ENCODE measurements around the gene ITIH5.
"Not testable (repeated sequence)": the region's sequence is repeated elsewhere in the genome, so short reads cannot be mapped to it uniquely, and the experiment has no call there.

Gene ITIH5

GRCh38 chr10:7666253-7667023 lies at the start of gene ITIH5:
Gene ITIH5, minus strand, starts transcription at chr10:7666966. Its CDS starts 74 bp downstream, at chr10:7666892.
- TF ChIP-seq CTCF (IDR thresholded peaks at IDR 0.05; ENCODE audit: control insufficient read depth, insufficient read depth, low read depth, low read length, missing control alignments) = no peak
- no peak within 1 kb of the TSS for H3K4me3 ChIP-seq (ENCODE audit: control insufficient read depth, low read depth, low read length)
- DNase-seq (ENCODE audit: low read depth) = no peak

GRCh38 chr10:7715515-7715914 lies 48.7 kb upstream of the ITIH5 start:
- no peak overlapping the region for H3K4me3 ChIP-seq (ENCODE audit: control insufficient read depth, low read depth, low read length)
- TF ChIP-seq CTCF (IDR thresholded peaks at IDR 0.05; ENCODE audit: control insufficient read depth, insufficient read depth, low read depth, low read length, missing control alignments) = no peak
- no peak for DNase-seq (ENCODE audit: low read depth)

GRCh38 chr10:7711075-7711474 lies 44.3 kb upstream of the ITIH5 start:
- DNase-seq (ENCODE audit: low read depth); H3K4me3 ChIP-seq (ENCODE audit: control insufficient read depth, low read depth, low read length): not testable (repeated sequence)

GRCh38 chr10:7710446-7710845 lies 43.7 kb upstream of the ITIH5 start:
- H3K4me3 ChIP-seq (ENCODE audit: control insufficient read depth, low read depth, low read length) = no peak overlapping the region
- DNase-seq (ENCODE audit: low read depth) = no peak
- TF ChIP-seq CTCF (IDR thresholded peaks at IDR 0.05; ENCODE audit: control insufficient read depth, insufficient read depth, low read depth, low read length, missing control alignments) = no peak

GRCh38 chr10:7708832-7709231 lies 42.1 kb upstream of the ITIH5 start:
- DNase-seq (ENCODE audit: low read depth) = no peak
- H3K4me3 ChIP-seq (ENCODE audit: control insufficient read depth, low read depth, low read length) = no peak overlapping the region
- TF ChIP-seq CTCF (IDR thresholded peaks at IDR 0.05; ENCODE audit: control insufficient read depth, insufficient read depth, low read depth, low read length, missing control alignments) = no peak

- H3K4me3 ChIP-seq (ENCODE audit: control insufficient read depth, low read depth, low read length) = no peak overlapping the region
- no peak for TF ChIP-seq CTCF (IDR thresholded peaks at IDR 0.05; ENCODE audit: control insufficient read depth, insufficient read depth, low read depth, low read length, missing control alignments)
- no peak for DNase-seq (ENCODE audit: low read depth)
Observed at GRCh38 chr10:7707858-7708622, 41.3 kb upstream of the ITIH5 start.

GRCh38 chr10:7707102-7707501 lies 40.3 kb upstream of the ITIH5 start:
- no peak for DNase-seq (ENCODE audit: low read depth)
- TF ChIP-seq CTCF (IDR thresholded peaks at IDR 0.05; ENCODE audit: control insufficient read depth, insufficient read depth, low read depth, low read length, missing control alignments) = no peak
- H3K4me3 ChIP-seq (ENCODE audit: control insufficient read depth, low read depth, low read length) = no peak overlapping the region

Measured in AG09309 (cell line).